Coronary artery (tissue), 2 donors: ENCODE data around the gene AJUBA.
"Not testable (repeated sequence)": the region's sequence is repeated elsewhere in the genome, so short reads cannot be mapped to it uniquely, and the experiment has no call there.

Source experiments
- DNase-seq: peaks from one replicate; pipeline ENCODE4 v3.0.0-alpha.2; 2017; ENCODE audit warnings: low spot score
- H3K27ac ChIP-seq, 2 donors: fragments of 200-600 bp; sonication (generic); one replicate each; pipeline ENCODE4 v1.5.1; 2016 to 2019
- H3K4me3 ChIP-seq: fragments of 200-600 bp; sonication (generic); 2 replicates; pipeline ENCODE4 v1.5.1; 2016; ENCODE audit warnings: mild to moderate bottlenecking, moderate library complexity
- TF ChIP-seq, protein P1 (sequence below): fragments of 200-600 bp; sonication (generic); IDR thresholded peaks from one replicate; pipeline ENCODE4 v1.5.1; 2019; ENCODE audit warnings: antibody characterized with exemption

The AJUBA gene

DNA sequence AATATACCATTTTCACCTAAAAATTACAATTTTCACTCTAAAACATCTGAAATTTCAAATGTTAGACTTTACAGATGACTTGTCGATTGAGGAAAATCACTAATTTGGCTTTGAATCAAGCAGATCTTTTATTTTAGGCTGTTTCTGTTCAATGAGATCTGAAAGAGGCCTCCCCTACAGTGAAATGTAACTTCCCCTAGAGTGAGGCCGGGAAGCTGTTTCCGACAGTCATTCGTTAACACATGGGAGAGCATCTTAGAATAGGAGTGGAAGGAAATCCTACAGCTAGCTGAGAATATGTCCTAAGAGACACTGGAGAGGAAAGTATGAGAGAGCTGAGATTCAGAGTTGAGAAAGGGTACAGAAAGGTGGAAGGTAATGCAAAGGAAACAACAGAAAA is 33.3 kb upstream of the AJUBA start:
- H3K27ac ChIP-seq = no peak overlapping the region
- no peak for DNase-seq
- TF ChIP-seq, protein P1, sequence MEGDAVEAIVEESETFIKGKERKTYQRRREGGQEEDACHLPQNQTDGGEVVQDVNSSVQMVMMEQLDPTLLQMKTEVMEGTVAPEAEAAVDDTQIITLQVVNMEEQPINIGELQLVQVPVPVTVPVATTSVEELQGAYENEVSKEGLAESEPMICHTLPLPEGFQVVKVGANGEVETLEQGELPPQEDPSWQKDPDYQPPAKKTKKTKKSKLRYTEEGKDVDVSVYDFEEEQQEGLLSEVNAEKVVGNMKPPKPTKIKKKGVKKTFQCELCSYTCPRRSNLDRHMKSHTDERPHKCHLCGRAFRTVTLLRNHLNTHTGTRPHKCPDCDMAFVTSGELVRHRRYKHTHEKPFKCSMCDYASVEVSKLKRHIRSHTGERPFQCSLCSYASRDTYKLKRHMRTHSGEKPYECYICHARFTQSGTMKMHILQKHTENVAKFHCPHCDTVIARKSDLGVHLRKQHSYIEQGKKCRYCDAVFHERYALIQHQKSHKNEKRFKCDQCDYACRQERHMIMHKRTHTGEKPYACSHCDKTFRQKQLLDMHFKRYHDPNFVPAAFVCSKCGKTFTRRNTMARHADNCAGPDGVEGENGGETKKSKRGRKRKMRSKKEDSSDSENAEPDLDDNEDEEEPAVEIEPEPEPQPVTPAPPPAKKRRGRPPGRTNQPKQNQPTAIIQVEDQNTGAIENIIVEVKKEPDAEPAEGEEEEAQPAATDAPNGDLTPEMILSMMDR = no peak
- no peak overlapping the region for H3K4me3 ChIP-seq

DNA sequence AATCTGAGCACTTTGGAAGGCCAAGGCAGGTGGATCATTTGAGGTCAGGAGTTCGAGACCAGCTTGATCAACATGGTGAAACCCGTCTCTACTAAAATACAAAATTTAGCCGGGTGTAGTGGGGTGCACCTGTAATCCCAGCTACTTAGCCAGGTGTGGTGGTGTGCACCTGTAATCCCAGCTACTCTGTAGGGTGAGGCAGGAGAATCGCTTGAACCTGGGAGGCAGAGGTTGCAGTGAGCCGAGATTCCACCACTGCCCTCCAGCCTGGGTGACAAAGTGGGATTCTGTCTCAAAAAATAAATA is 31.4 kb upstream of the AJUBA start:
- H3K4me3 ChIP-seq, DNase-seq, H3K27ac ChIP-seq: not testable (repeated sequence)

DNA sequence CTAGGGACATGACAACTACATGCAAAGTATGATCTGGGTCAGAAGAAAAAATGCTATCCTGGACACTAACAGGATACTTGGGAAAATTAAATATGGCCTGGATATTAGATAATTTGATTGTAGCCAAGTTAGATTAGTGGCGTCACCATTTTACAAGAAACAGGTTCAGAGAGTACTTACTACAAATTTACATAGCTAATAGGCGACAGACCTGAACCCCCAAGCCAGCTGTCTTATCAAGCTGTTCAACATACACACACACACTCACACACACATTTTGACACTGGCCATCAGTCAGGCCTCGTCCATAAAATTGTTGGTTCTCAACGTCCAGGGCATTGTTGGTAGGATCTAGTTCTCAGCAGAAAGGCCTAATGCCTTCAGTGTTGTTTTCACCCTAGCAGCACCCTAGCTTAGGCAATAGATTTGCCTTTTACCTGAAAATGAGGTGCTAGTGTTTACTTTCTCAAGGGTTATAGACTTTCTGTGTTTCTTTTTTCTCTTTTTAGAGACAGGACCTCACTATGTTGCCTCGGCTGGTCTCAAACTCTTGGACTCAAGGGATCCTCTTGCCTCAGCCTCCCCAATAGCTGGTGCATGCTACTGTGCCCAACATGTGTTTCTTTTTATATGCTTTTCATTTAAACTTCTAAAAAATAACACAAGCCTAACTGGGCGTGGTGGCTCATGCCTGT is 30.9 kb upstream of the AJUBA start:
- no peak for DNase-seq
- peak overlapping the region in 1 of 2 donors; percentile 7 for H3K27ac ChIP-seq
- TF ChIP-seq, protein P1 = no peak
- H3K4me3 ChIP-seq = no peak overlapping the region

DNA sequence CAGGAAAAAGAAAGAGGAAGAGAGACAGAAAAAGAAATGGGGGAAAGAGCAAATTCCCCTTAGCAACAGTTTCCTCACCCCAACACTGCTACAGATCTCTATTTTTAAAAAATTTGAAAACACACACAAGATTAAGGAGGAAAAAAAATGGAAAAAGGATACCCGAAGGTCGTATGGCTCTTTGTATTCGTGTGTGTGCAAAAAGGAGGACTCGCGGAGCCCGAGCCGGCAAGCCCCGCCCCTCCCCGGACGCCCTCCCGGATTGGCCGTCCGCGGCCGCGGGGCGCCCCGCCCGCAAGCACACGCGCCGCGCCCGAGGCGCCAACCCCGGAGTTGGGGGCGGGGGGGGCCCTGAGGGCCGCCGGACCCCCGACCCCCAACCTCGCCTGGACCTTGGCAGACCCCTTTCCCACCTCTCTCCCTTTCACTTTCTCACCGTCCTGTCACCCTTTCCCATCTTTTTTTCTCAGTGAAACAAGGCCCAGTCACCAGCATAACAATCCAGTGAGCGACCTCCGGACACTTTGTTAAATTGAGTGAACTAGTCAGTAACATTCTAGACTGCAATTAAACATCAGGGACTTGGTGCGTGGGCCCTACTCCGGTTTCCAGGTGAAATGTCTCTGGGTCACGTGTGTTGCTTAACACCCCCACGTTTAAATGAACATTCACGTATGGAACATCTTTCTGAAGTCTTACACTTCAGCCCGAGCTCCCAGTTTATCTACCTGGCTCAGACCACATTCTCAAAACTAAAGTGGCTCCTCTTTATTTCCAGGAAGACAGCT is 27.8 kb upstream of the AJUBA start, which contains the start of gene C14orf93:
Gene C14orf93, minus strand, starts transcription at position 205 of the 788 bp plus-strand sequence. CDS start 11,120 bp downstream, outside the sequence.
- DNase-seq = peak; percentile 85
- peak within 1 kb of the TSS; percentile 76 for H3K4me3 ChIP-seq
- H3K27ac ChIP-seq = peak within 1 kb of the TSS; percentile 76 to 83
- TF ChIP-seq, protein P1 = no peak

DNA sequence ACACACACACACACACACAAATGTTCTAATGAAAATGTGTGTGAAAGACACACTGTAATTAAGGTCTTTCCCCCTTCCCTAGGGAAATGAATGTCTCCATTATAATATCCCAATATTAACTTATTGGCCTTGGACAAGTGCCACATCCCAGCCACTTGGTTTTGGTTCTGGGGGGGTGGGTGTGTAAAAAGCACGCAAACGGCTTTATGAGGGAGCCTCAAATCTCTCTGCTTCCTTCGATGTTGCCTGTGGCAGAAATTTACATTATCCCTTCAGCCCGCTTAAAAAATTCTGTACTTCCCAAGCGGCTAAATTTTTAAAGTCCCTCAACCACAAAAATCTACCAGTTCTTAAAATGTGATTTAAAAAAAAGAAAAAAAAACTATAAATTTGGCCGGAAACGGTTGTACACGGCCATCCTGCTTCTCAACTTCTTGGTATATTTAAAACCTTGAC is 27.2 kb upstream of the AJUBA start:
- Histone ChIP-seq H3K4me3 (peak overlapping the region; percentile 76), H3K27ac (peak overlapping the region; percentile 76 to 83)
- no peak for DNase-seq
- TF ChIP-seq, protein P1 = no peak

DNA sequence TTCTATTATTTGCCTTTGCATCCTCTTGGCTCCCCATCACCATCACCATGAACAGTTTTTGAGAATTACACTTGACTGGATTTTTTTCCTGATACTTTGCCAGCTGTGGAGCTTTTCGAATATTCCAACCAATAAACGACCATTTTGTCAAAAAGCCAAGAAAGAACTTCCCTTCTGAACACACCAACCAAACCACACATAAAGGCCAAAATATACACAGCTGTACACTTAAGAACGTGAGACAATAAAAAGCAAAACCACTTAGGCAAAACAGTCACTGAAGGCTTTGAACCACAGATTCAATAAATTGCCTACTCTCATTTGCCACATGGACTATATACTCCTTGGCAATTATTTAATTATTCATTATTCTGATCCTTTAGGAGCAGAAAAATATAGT is 26.5 kb upstream of the AJUBA start:
- H3K4me3 ChIP-seq = no peak overlapping the region
- H3K27ac ChIP-seq = no peak overlapping the region
- no peak for DNase-seq
- TF ChIP-seq, protein P1 = no peak

DNA sequence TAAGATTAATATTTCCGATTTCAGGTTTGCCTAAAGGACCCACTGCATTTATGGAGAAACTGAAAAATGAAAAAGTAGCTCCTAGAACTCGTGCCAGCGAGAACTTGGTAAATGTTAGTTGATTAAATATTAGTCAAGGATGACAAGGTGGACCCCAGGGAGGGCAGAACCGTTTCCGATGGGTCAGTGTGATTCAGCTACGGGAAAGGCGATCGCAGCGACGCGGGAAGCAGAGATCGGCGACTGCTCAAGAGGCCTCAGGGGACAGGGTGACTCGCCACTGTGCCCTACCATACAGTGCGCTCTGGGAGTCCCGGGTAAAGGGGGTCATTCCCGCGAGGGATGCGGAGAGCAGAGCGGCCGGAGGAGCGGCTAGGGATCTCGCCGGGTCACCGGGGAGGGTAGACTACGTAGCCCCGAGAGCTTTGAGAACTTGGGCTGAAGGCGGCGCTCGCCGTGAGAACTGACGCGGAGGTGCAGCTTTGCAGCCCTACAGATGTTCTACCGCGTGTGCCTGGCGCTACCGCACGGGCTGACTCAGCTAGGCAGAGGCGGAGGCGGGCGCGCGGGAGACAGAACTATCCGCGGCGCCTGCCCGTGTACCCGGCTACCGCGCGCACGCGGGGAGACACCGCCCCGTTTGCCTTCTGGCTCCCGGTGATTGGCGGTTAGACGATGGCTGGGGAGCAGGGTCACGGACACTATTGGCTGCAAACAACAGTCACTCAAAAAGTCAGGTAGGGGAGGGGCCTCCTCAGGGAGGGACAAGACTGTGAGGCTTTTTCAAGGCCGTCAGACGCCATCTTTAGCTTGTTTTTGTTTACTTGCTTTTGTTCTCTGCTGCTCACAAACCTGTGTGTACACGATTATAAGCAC is 24.4 kb upstream of the AJUBA start:
- Histone ChIP-seq H3K27ac (peak overlapping the region; percentile 64 to 94), H3K4me3 (peak overlapping the region; percentile 82)
- TF ChIP-seq, protein P1 = no peak
- peak; percentile 97 for DNase-seq
